Adrenal gland (tissue), 5 donors: ENCODE measurements around the gene STOM.
"Not testable (repeated sequence)": the region's sequence is repeated elsewhere in the genome, so short reads cannot be mapped to it uniquely, and the experiment has no call there.

Experiments
- CTCF ChIP-seq, 6 experiments: fragments of 450-650 bp in 4 of 6; fragments of 200-600 bp in 2 of 6; sonication (generic) in 1 of 6; IDR thresholded peaks; 1 replicate in 5 of 6; 2 replicates in 1 of 6; pipeline versions ENCODE4 v1.5.1 to v1.8.0; 2016 to 2021; ENCODE audit warnings: antibody characterized with exemption in 6 of 6, mild to moderate bottlenecking in 2 of 6, moderate library complexity in 1 of 6
- POLR2A ChIP-seq, 2 donors: fragments of 450-650 bp; IDR thresholded peaks; one replicate each; pipeline ENCODE4 v1.6.1; 2017; ENCODE audit warnings: antibody characterized with exemption in 2 of 2, mild to moderate bottlenecking in 2 of 2, moderate library complexity in 1 of 2
- donor health status: DM: no; HTN: no; CAD: no.

- not testable (repeated sequence) for TF ChIP-seq CTCF, POLR2A (IDR thresholded peaks at IDR 0.05)
Measured at GRCh38 chr9:121397277-121397676, 27.2 kb upstream of the STOM start.
